ENCODE data around the gene MGP. TPM values are rescaled to one million over a fixed set of nuclear protein-coding genes. Genes with fewer than 3 reads are reported as not detected.

Gene MGP
- total and polyA plus RNA-seq, 5 donors = 660 to 1,578 (median 1,019) TPM

- intact Hi-C loops (cut with DNase I) = no loop called here
- WGBS = 55% methylated on average over 10 of the region's 10 CpGs
- Histone ChIP-seq H3K4me1 (ENCODE audit: control insufficient read depth, insufficient read depth, low read length) (peaks cover 4% of the 10 kb centered on the region), H3K27ac (ENCODE audit: low read length) (no peak overlapping the region), H3K9me3 (ENCODE audit: control insufficient read depth, low read length) (no peaks in the 10 kb centered on the region), H3K27me3 (ENCODE audit: control insufficient read depth, insufficient read depth) (no peaks in the 10 kb centered on the region), H3K4me3 (ENCODE audit: low read length) (peak overlapping the region; percentile 59)
- peak in 1 of 3 donors; percentile 30 for DNase-seq
- no peak for ATAC-seq
Observed at GRCh38 chr12:14883686-14884085, 2.0 kb downstream of the MGP start.

GRCh38 chr12:14880890-14881453 is 4.7 kb downstream of the MGP start:
- no peak overlapping the region for H3K4me3 ChIP-seq (ENCODE audit: low read length)
- no peaks in the 10 kb centered on the region for H3K9me3 ChIP-seq (ENCODE audit: control insufficient read depth, low read length)
- 77% methylated on average over 6 of the region's 6 CpGs for WGBS
- ATAC-seq (no peak), DNase-seq (no peak)
- no peak overlapping the region for H3K27ac ChIP-seq (ENCODE audit: low read length)
- intact Hi-C loops (cut with DNase I) = no loop called here
- H3K27me3 ChIP-seq (ENCODE audit: control insufficient read depth, insufficient read depth) = no peaks in the 10 kb centered on the region
- peaks cover 2% of the 10 kb centered on the region for H3K4me1 ChIP-seq (ENCODE audit: control insufficient read depth, insufficient read depth, low read length)

- DNase-seq (no peak), ATAC-seq (peak; percentile 55 to 57)
- Histone ChIP-seq H3K4me1 (ENCODE audit: control insufficient read depth, insufficient read depth, low read length) (no peaks in the 10 kb centered on the region), H3K9me3 (ENCODE audit: control insufficient read depth, low read length) (no peaks in the 10 kb centered on the region), H3K27ac (ENCODE audit: low read length) (no peak overlapping the region), H3K4me3 (ENCODE audit: low read length) (no peak overlapping the region), H3K27me3 (ENCODE audit: control insufficient read depth, insufficient read depth) (no peaks in the 10 kb centered on the region)
- 85% methylated on average over 8 of the region's 8 CpGs for WGBS
- intact Hi-C loops (cut with DNase I) = no loop called here
Observed at GRCh38 chr12:14879222-14879933, 6.3 kb downstream of the MGP start.

GRCh38 chr12:14878488-14878887 is 7.2 kb downstream of the MGP start:
- WGBS = 75% methylated on average over 1 of the region's 1 CpG
- intact Hi-C loops (cut with DNase I) = no loop called here
- Histone ChIP-seq H3K9me3 (ENCODE audit: control insufficient read depth, low read length) (no peaks in the 10 kb centered on the region), H3K4me1 (ENCODE audit: control insufficient read depth, insufficient read depth, low read length) (no peaks in the 10 kb centered on the region), H3K27me3 (ENCODE audit: control insufficient read depth, insufficient read depth) (no peaks in the 10 kb centered on the region), H3K4me3 (ENCODE audit: low read length) (no peak overlapping the region), H3K27ac (ENCODE audit: low read length) (no peak overlapping the region)
- DNase-seq (no peak), ATAC-seq (no peak)

GRCh38 chr12:14876833-14877232 is 8.8 kb downstream of the MGP start:
- H3K4me1 ChIP-seq (ENCODE audit: control insufficient read depth, insufficient read depth, low read length) = no peaks in the 10 kb centered on the region
- H3K4me3 ChIP-seq (ENCODE audit: low read length) = no peak overlapping the region
- ATAC-seq = no peak
- no peak for DNase-seq
- 91% methylated on average over 2 of the region's 2 CpGs for WGBS
- H3K27ac ChIP-seq (ENCODE audit: low read length) = no peak overlapping the region
- no peaks in the 10 kb centered on the region for H3K9me3 ChIP-seq (ENCODE audit: control insufficient read depth, low read length)
- no peaks in the 10 kb centered on the region for H3K27me3 ChIP-seq (ENCODE audit: control insufficient read depth, insufficient read depth)
- intact Hi-C loops (cut with DNase I) = no loop called here

- H3K4me1 ChIP-seq (ENCODE audit: control insufficient read depth, insufficient read depth, low read length) = no peaks in the 10 kb centered on the region
- H3K27me3 ChIP-seq (ENCODE audit: control insufficient read depth, insufficient read depth) = no peaks in the 10 kb centered on the region
- H3K27ac ChIP-seq (ENCODE audit: low read length) = no peak overlapping the region
- 76% methylated on average over 3 of the region's 3 CpGs for WGBS
- H3K9me3 ChIP-seq (ENCODE audit: control insufficient read depth, low read length) = no peaks in the 10 kb centered on the region
- no peak for ATAC-seq
- no peak overlapping the region for H3K4me3 ChIP-seq (ENCODE audit: low read length)
- intact Hi-C loops (cut with DNase I) = no loop called here
- no peak for DNase-seq
Observed at GRCh38 chr12:14874882-14875281, 10.8 kb downstream of the MGP start.

GRCh38 chr12:14873440-14874185 is 12.0 kb downstream of the MGP start:
- Histone ChIP-seq H3K27ac (ENCODE audit: low read length) (no peak overlapping the region), H3K27me3 (ENCODE audit: control insufficient read depth, insufficient read depth) (no peaks in the 10 kb centered on the region), H3K4me1 (ENCODE audit: control insufficient read depth, insufficient read depth, low read length) (no peaks in the 10 kb centered on the region), H3K9me3 (ENCODE audit: control insufficient read depth, low read length) (no peaks in the 10 kb centered on the region), H3K4me3 (ENCODE audit: low read length) (no peak overlapping the region)
- DNase-seq (no peak), ATAC-seq (no peak)
- intact Hi-C loops (cut with DNase I) = no loop called here
- 35% methylated on average over 1 of the region's 1 CpG for WGBS

GRCh38 chr12:14871886-14872285 is 13.8 kb downstream of the MGP start:
- H3K27ac ChIP-seq (ENCODE audit: low read length) = no peak overlapping the region
- H3K9me3 ChIP-seq (ENCODE audit: control insufficient read depth, low read length) = no peaks in the 10 kb centered on the region
- WGBS = 91% methylated on average over 1 of the region's 1 CpG
- DNase-seq (no peak), ATAC-seq (no peak)
- H3K27me3 ChIP-seq (ENCODE audit: control insufficient read depth, insufficient read depth) = no peaks in the 10 kb centered on the region
- no peak overlapping the region for H3K4me3 ChIP-seq (ENCODE audit: low read length)
- intact Hi-C loops (cut with DNase I) = no loop called here
- no peaks in the 10 kb centered on the region for H3K4me1 ChIP-seq (ENCODE audit: control insufficient read depth, insufficient read depth, low read length)

GRCh38 chr12:14871247-14871646 is 14.4 kb downstream of the MGP start:
- Histone ChIP-seq H3K4me1 (ENCODE audit: control insufficient read depth, insufficient read depth, low read length) (no peaks in the 10 kb centered on the region), H3K9me3 (ENCODE audit: control insufficient read depth, low read length) (no peaks in the 10 kb centered on the region), H3K27me3 (ENCODE audit: control insufficient read depth, insufficient read depth) (no peaks in the 10 kb centered on the region), H3K27ac (ENCODE audit: low read length) (no peak overlapping the region), H3K4me3 (ENCODE audit: low read length) (no peak overlapping the region)
- no peak for ATAC-seq
- intact Hi-C loops (cut with DNase I) = no loop called here
- no peak for DNase-seq
- 97% methylated on average over 1 of the region's 1 CpG for WGBS

GRCh38 chr12:14868916-14869506 is 16.6 kb downstream of the MGP start:
- intact Hi-C loops (cut with DNase I) = no loop called here
- ATAC-seq = no peak

GRCh38 chr12:14860490-14860889 is 25.2 kb downstream of the MGP start:
- DNase-seq = no peak
- ATAC-seq = no peak
- H3K4me1 ChIP-seq (ENCODE audit: control insufficient read depth, insufficient read depth, low read length) = no peaks in the 10 kb centered on the region
- no peaks in the 10 kb centered on the region for H3K27me3 ChIP-seq (ENCODE audit: control insufficient read depth, insufficient read depth)
- H3K4me3 ChIP-seq (ENCODE audit: low read length) = no peak overlapping the region
- intact Hi-C loops (cut with DNase I) = no loop called here
- H3K27ac ChIP-seq (ENCODE audit: low read length) = no peak overlapping the region
- no peaks in the 10 kb centered on the region for H3K9me3 ChIP-seq (ENCODE audit: control insufficient read depth, low read length)

More at GRCh38 chr12:14868916-14869506, 16.6 kb downstream of the MGP start:
- WGBS = 96% methylated on average over 3 of the region's 3 CpGs
- H3K4me1 ChIP-seq (ENCODE audit: control insufficient read depth, insufficient read depth, low read length) = no peaks in the 10 kb centered on the region
- no peak overlapping the region for H3K27ac ChIP-seq (ENCODE audit: low read length)
- H3K27me3 ChIP-seq (ENCODE audit: control insufficient read depth, insufficient read depth) = no peaks in the 10 kb centered on the region
- H3K9me3 ChIP-seq (ENCODE audit: control insufficient read depth, low read length) = no peaks in the 10 kb centered on the region
- no peak overlapping the region for H3K4me3 ChIP-seq (ENCODE audit: low read length)
- DNase-seq = peak in 2 of 3 donors; percentile 21 to 45
